ENCODE results near the gene RTL10. TPM values are rescaled to one million over a fixed set of nuclear protein-coding genes. Genes with fewer than 3 reads are reported as not detected.

RTL10 gene
- total RNA-seq, 1 donor from 2014 or later = 20.3 TPM

GRCh38 chr22:19898145-19898544 is 43.5 kb upstream of the RTL10 start:
- peaks cover 6% of the 10 kb centered on the region for H3K4me1 Mint-ChIP-seq (ENCODE audit: unreplicated experiment)
- H3K27me3 Mint-ChIP-seq (ENCODE audit: unreplicated experiment) = peaks cover 4% of the 10 kb centered on the region
- no peak for DNase-seq (ENCODE audit: low spot score)
- no peak overlapping the region for H3K4me3 Mint-ChIP-seq (ENCODE audit: unreplicated experiment)
- H3K36me3 Mint-ChIP-seq (ENCODE audit: low read depth, unreplicated experiment) = peaks cover 8% of the 10 kb centered on the region
- no peaks in the 10 kb centered on the region for H3K9me3 Mint-ChIP-seq (ENCODE audit: unreplicated experiment)
- H3K27ac Mint-ChIP-seq (ENCODE audit: unreplicated experiment) = no peak overlapping the region
- TF ChIP-seq CTCF (IDR thresholded peaks at IDR 0.05; ENCODE audit: unreplicated experiment) = no peak

DNA sequence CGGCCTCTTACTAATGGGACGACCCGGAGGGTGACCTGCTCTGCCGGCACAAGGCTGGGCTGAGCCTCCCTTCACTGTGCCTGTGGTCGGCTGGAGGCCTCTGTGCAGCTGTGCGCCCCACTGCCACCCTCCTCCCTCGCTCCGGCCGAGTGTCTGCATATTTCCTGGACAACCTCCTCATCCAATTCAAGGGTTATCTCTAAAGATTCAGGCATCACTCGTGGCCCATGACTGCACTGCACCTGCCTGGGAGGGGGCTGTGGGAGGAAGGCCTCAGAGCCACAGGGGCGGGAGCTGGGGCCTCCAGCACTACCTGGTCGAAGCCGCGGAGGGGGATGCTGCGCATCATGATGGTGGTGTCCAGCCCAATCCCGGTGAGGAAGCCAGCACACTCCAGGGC is 43.1 kb upstream of the RTL10 start:
- H3K9me3 Mint-ChIP-seq (ENCODE audit: unreplicated experiment) = no peaks in the 10 kb centered on the region
- H3K27me3 Mint-ChIP-seq (ENCODE audit: unreplicated experiment) = peaks cover 4% of the 10 kb centered on the region
- H3K4me3 Mint-ChIP-seq (ENCODE audit: unreplicated experiment) = no peak overlapping the region
- no peak overlapping the region for H3K27ac Mint-ChIP-seq (ENCODE audit: unreplicated experiment)
- H3K36me3 Mint-ChIP-seq (ENCODE audit: low read depth, unreplicated experiment) = peaks cover 8% of the 10 kb centered on the region
- no peak for DNase-seq (ENCODE audit: low spot score)
- TF ChIP-seq CTCF (IDR thresholded peaks at IDR 0.05; ENCODE audit: unreplicated experiment) = no peak
- H3K4me1 Mint-ChIP-seq (ENCODE audit: unreplicated experiment) = peaks cover 10% of the 10 kb centered on the region

DNA sequence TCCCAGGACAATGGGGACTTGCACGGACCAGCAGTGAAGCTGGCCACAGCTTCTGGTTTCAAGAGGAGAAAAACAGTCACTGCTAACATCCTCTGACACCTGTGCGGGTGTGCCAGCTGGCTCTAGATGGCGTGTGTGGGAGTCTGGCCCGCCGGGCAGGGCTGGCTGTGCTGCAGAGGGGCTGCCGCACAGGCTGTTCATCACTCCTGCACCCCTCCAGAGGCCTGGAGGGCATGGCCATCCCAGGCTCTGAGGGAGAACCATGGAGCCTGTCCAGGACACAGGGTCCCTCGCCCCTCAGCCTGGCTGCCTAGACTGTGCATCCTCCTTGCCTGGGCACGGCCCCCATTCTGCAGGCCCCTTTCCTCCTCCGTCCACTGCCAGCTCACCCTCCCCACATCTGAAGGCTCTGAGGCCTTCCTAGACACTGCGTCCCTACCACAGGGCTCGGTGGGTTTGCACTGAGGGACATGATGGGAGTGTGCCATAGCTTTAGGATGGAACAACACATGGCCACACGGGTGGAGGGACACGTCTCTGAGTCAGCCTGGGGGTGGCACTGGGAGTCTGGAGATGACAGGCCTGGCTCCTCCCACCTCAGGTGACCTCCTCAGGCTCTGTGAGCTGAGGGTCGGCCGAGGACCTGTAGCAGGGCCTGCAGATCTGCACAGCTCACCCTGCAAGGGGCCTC is 42.1 kb upstream of the RTL10 start:
- H3K27ac Mint-ChIP-seq (ENCODE audit: unreplicated experiment) = no peak overlapping the region
- no peak for TF ChIP-seq CTCF (IDR thresholded peaks at IDR 0.05; ENCODE audit: unreplicated experiment)
- DNase-seq (ENCODE audit: low spot score) = no peak
- no peak overlapping the region for H3K4me3 Mint-ChIP-seq (ENCODE audit: unreplicated experiment)
- peaks cover 4% of the 10 kb centered on the region for H3K27me3 Mint-ChIP-seq (ENCODE audit: unreplicated experiment)
- H3K4me1 Mint-ChIP-seq (ENCODE audit: unreplicated experiment) = peaks cover 17% of the 10 kb centered on the region
- H3K9me3 Mint-ChIP-seq (ENCODE audit: unreplicated experiment) = no peaks in the 10 kb centered on the region
- H3K36me3 Mint-ChIP-seq (ENCODE audit: low read depth, unreplicated experiment) = peaks cover 8% of the 10 kb centered on the region

- DNase-seq (ENCODE audit: low spot score) = no peak
- Mint-ChIP-seq H3K9me3 (ENCODE audit: unreplicated experiment) (no peaks in the 10 kb centered on the region), H3K4me1 (ENCODE audit: unreplicated experiment) (peaks cover 28% of the 10 kb centered on the region), H3K4me3 (ENCODE audit: unreplicated experiment) (no peak overlapping the region), H3K27ac (ENCODE audit: unreplicated experiment) (no peak overlapping the region), H3K36me3 (ENCODE audit: low read depth, unreplicated experiment) (peaks cover 4% of the 10 kb centered on the region), H3K27me3 (ENCODE audit: unreplicated experiment) (peaks cover 7% of the 10 kb centered on the region)
- TF ChIP-seq CTCF (IDR thresholded peaks at IDR 0.05; ENCODE audit: unreplicated experiment) = no peak
These were observed 40.6 kb upstream of the RTL10 start for GRCh38 chr22:19895160-19895849.

DNA sequence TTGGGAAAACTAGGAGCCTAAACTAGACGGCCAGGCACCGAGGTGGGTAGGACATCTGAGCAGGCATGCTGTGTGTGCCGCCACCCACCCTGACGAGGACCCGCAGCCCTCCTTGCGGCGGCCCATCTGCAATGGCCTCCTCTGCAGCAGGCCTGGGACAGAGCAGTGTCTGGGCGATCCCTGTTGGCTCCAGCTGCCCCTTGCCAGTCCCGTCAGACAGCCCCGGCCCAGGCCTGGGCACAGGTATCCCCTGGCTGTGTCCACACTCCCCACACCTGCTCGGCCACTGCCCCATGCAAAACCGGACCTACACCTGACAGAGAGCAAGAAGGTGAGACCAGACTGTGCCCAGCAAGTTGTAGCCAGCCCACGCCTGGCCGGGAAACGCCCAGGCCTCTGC is 38.7 kb upstream of the RTL10 start:
- no peak for TF ChIP-seq CTCF (IDR thresholded peaks at IDR 0.05; ENCODE audit: unreplicated experiment)
- DNase-seq (ENCODE audit: low spot score) = no peak
- Mint-ChIP-seq H3K9me3 (ENCODE audit: unreplicated experiment) (no peaks in the 10 kb centered on the region), H3K36me3 (ENCODE audit: low read depth, unreplicated experiment) (peaks cover 4% of the 10 kb centered on the region), H3K4me1 (ENCODE audit: unreplicated experiment) (peaks cover 33% of the 10 kb centered on the region), H3K4me3 (ENCODE audit: unreplicated experiment) (no peak overlapping the region), H3K27me3 (ENCODE audit: unreplicated experiment) (peaks cover 11% of the 10 kb centered on the region), H3K27ac (ENCODE audit: unreplicated experiment) (no peak overlapping the region)

Data from endothelial cell (in vitro differentiated cells).